ENCODE results near the gene ATP13A1. TPM values are rescaled to one million over a fixed set of nuclear protein-coding genes. Genes with fewer than 3 reads are reported as not detected.

The ATP13A1 gene
- total and polyA plus RNA-seq, 2 of the 8 experiments (the other 6 are each of a cell fraction or from before 2014, with no cell fraction given) = 33.0 to 64.2 TPM

DNA sequence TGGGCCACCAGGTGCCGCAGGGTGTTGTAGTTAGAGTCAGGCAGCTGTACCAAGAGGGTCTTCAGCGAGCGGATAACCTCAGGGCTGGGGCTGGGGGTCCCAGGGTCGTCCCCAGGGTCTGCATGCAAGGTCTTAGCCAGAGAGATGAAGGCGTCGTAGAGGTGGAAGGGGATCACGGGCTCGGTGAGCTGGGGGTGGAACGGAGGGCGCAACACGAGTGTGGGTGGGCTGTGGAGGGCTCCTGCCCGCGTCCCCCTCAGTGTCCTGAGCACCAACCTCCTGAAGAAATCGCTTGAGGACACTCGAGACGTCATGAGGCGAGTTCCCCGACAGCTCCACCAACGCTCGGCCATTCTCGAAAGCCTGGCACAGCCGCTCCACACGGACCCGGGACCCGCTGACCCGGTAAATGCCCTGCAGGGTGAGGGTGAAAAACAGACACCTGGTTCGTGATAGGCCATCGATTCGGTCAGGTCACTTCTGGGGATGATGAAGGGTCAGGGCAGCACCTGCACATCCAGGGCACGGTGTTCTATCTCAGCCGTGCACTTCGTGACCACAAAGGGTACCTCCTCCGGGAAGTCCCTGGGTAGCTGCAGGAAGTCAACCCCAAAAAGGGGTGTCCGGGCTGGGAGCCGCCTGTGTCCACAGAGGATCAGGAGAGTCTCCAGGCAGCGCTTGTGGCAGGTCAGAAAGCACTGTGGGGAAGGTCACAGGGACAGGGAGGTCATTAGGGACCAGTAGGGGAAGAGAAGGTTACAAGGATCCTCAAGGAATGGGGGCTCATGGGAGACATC, 28.8 kb downstream of the ATP13A1 start:
- Histone ChIP-seq H3K4me2 (ENCODE audit: insufficient read depth in 1 of 2, low read depth in 2 of 2, low read length in 2 of 2) (no peak overlapping the region), H2AK5ac (ENCODE audit: low read depth, low read length) (no peak overlapping the region), H3K23ac (ENCODE audit: insufficient read length) (no peak overlapping the region), H3K23me2 (ENCODE audit: low read depth, low read length) (no peaks in the 10 kb centered on the region; the same call in 1 of the 2 replicates), H4K5ac (ENCODE audit: insufficient read length, low read depth, low read length) (no peak overlapping the region), H3K27ac (ENCODE audit: low read depth, low read length) (no peak overlapping the region), H3K56ac (replicated peaks; ENCODE audit: insufficient read length, low read depth, low read length) (no peak overlapping the region), H3K27me3 (replicated peaks in 1 of 4; ENCODE audit: control insufficient read depth in 3 of 4, extremely low read depth in 1 of 4, insufficient read depth in 3 of 4, low read length in 3 of 4) (no peaks in the 10 kb centered on the region), H3K79me2 (ENCODE audit: control insufficient read depth in 1 of 2, insufficient read depth in 2 of 2, low read length in 2 of 2) (no peaks in the 10 kb centered on the region), H3K4me1 (replicated peaks in 1 of 4; ENCODE audit: control insufficient read depth in 3 of 4, insufficient read depth in 4 of 4, low read length in 3 of 4) (peaks cover 0 to 8% (median 6%) of the 10 kb centered on the region in 4 experiments; a peak in 5 of 7 replicates), H3K9ac (replicated peaks in 1 of 4; ENCODE audit: extremely low read depth in 1 of 4, low read depth in 3 of 4, low read length in 3 of 4) (no peak overlapping the region), H3K4ac (replicated peaks; ENCODE audit: insufficient read length, low read depth, low read length) (no peak overlapping the region), H4K8ac (ENCODE audit: extremely low read depth, insufficient read depth, low read length) (no peak overlapping the region; the same call in 1 of the 2 replicates), H2BK120ac (replicated peaks; ENCODE audit: low read depth, low read length) (no peak overlapping the region), H2BK15ac (ENCODE audit: low read length) (no peak overlapping the region), H2BK5ac (ENCODE audit: low read depth, low read length) (no peak overlapping the region), H4K91ac (replicated peaks; ENCODE audit: insufficient read length, low read length) (no peak overlapping the region), H2AFZ (ENCODE audit: low read length) (no peak overlapping the region), H3K18ac (ENCODE audit: extremely low read depth, low read length) (no peak overlapping the region), H2BK12ac (ENCODE audit: low read depth, low read length) (no peak overlapping the region), H3K4me3 (ENCODE audit: extremely low read depth in 1 of 4, insufficient read depth in 2 of 4, low read depth in 3 of 4, low read length in 4 of 4) (no peak overlapping the region), H3K79me1 (ENCODE audit: low read depth, low read length) (peaks cover 2% of the 10 kb centered on the region; the same call in 1 of the 2 replicates), H3K9me3 (ENCODE audit: insufficient read depth in 2 of 2, low read depth in 1 of 2, low read length in 1 of 2) (no peaks in the 10 kb centered on the region), H4K20me1 (replicated peaks in 1 of 2; ENCODE audit: control insufficient read depth in 1 of 2, insufficient read depth in 2 of 2, low read length in 2 of 2) (peaks cover 0 to 9% of the 10 kb centered on the region in 2 experiments), H2BK20ac (ENCODE audit: low read length) (no peak overlapping the region), H3K36me3 (ENCODE audit: control insufficient read depth in 2 of 4, insufficient read depth in 4 of 4, low read length in 3 of 4) (peaks cover 4 to 12% (median 11%) of the 10 kb centered on the region in 4 experiments; a peak in 7 of 8 replicates), H3K14ac (ENCODE audit: insufficient read length) (no peak overlapping the region)
- FAIRE-seq = no peak
- POLR2A ChIA-PET (ENCODE audit: partially characterized antibody) = interaction anchor here (1.4 to 1.6 kb wide), 2 partner anchors 9 to 19 kb away, joined by 5 read pairs; no protein-coding TSS in a partner anchor
- TF ChIP-seq NANOG (IDR thresholded peaks at IDR 0.05; ENCODE audit: insufficient read depth, low read depth, low read length, poor library complexity, severe bottlenecking) (no peak), CHD2 (IDR thresholded peaks at IDR 0.05; ENCODE audit: low read length) (no peak), CBX5 (IDR thresholded peaks at IDR 0.05; ENCODE audit: low read depth, low read length) (no peak), BACH1 (IDR thresholded peaks at IDR 0.05; ENCODE audit: low read length) (no peak), PHF8 (conservative IDR thresholded peaks at IDR 0.05; ENCODE audit: low read depth, low read length) (no peak), HDAC2 (IDR thresholded peaks at IDR 0.05; ENCODE audit: borderline replicate concordance in 1 of 2, low read depth in 2 of 2, low read length in 2 of 2) (no peak), JUN (IDR thresholded peaks at IDR 0.05; ENCODE audit: low read depth, low read length) (no peak), KDM4A (IDR thresholded peaks at IDR 0.05; ENCODE audit: low read depth, low read length, severe bottlenecking) (no peak)
- no peak for DNase-seq (ENCODE audit: low read depth in 1 of 2, low spot score in 2 of 2)
- WGBS, 2 experiments (ENCODE audit: extremely low coverage in 1 of 2, insufficient coverage in 1 of 2, insufficient read length in 1 of 2, insufficient replicate concordance in 2 of 2, low coverage in 1 of 2, low lambda C conversion rate in 2 of 2, missing lambda C conversion rate in 1 of 2) = 93% methylated on average over 32 of the region's 36 CpGs; no CpG with 5 or more reads in 1 of the 2 experiments
- CTCF ChIA-PET (ENCODE audit: partially characterized antibody) = interaction anchor here (1.2 to 2.5 kb wide), 2 partner anchors 9 to 31 kb away, joined by 3 to 9 read pairs; partner anchors contain the start of gene GMIP
